ENCODE measurements around the gene ZFR. TPM values are rescaled to one million over a fixed set of nuclear protein-coding genes. Genes with fewer than 3 reads are reported as not detected.

The ZFR gene
- total RNA-seq, 1 experiment from 2014 or later, result 62.4 TPM

GRCh38 chr5:32455311-32455710, 10.8 kb upstream of the ZFR start:
- H2AK5ac ChIP-seq (ENCODE audit: insufficient read length, low read length), result no peak overlapping the region
- no peaks in the 10 kb centered on the region for H3K4me1 Mint-ChIP-seq
- H3K27me3 Mint-ChIP-seq (ENCODE audit: low read depth), result peaks cover 3% of the 10 kb centered on the region
- no CpG with 5 or more reads among the region's 6 CpGs for WGBS (ENCODE audit: extremely low coverage, insufficient read length, low lambda C conversion rate)
- no peak overlapping the region for H4K5ac ChIP-seq (ENCODE audit: insufficient read length, low read depth, low read length)
- H3K14ac ChIP-seq (ENCODE audit: insufficient read depth, low read length), result no peak overlapping the region
- peaks cover 0 to 4% (median 4%) of the 10 kb centered on the region in 3 experiments; a peak in 3 of 7 replicates for H3K36me3 Mint-ChIP-seq (ENCODE audit: insufficient read depth in 1 of 3, low read depth in 3 of 3)
- no peak overlapping the region for H3K4ac ChIP-seq (ENCODE audit: low read depth, low read length)
- no peak overlapping the region for H2BK20ac ChIP-seq (ENCODE audit: low read depth, low read length, poor library complexity, severe bottlenecking)
- no peaks in the 10 kb centered on the region for H3K4me1 ChIP-seq (ENCODE audit: insufficient read depth, low read length)
- H4K20me1 ChIP-seq (ENCODE audit: control insufficient read depth, insufficient read depth, insufficient read length), result no peaks in the 10 kb centered on the region
- no peaks in the 10 kb centered on the region for H3K79me2 ChIP-seq (ENCODE audit: insufficient read depth, low read length)
- no peak overlapping the region for H2BK120ac ChIP-seq (ENCODE audit: low read depth, low read length, poor library complexity, severe bottlenecking)
- H2BK12ac ChIP-seq (ENCODE audit: insufficient read length, low read depth, low read length), result no peak overlapping the region
- H3K27ac ChIP-seq (ENCODE audit: insufficient read length, low read depth, low read length), result no peak overlapping the region
- H3K27ac Mint-ChIP-seq, result no peak overlapping the region
- H4K91ac ChIP-seq (ENCODE audit: insufficient read length, low read depth, low read length), result no peak overlapping the region
- H2BK15ac ChIP-seq (ENCODE audit: low read depth, low read length), result no peak overlapping the region
- no peaks in the 10 kb centered on the region for H3K27me3 ChIP-seq (ENCODE audit: insufficient read depth, low read length)
- no peak overlapping the region for H3K4me2 ChIP-seq (ENCODE audit: insufficient read depth, insufficient read length, low read length)
- H3K23ac ChIP-seq (ENCODE audit: insufficient read length, low read depth, low read length), result no peak overlapping the region
- peaks cover 5 to 6% of the 10 kb centered on the region in 2 experiments; a peak in 4 of 5 replicates for H3K9me3 Mint-ChIP-seq
- no peak overlapping the region for H2BK5ac ChIP-seq (ENCODE audit: insufficient read length, low read length)
- no peaks in the 10 kb centered on the region for H3K79me1 ChIP-seq (ENCODE audit: insufficient read depth, low read depth, low read length, poor library complexity, severe bottlenecking)
- H3K9ac ChIP-seq (ENCODE audit: extremely low read depth, insufficient read length, low read length), result no peak overlapping the region
- DNase-seq, result no peak
- H3K56ac ChIP-seq (ENCODE audit: insufficient read length, low read depth, low read length), result no peak overlapping the region
- H3K4me3 Mint-ChIP-seq, result no peak overlapping the region
- H2AFZ ChIP-seq (ENCODE audit: low read length), result no peak overlapping the region
- H4K8ac ChIP-seq (replicated peaks; ENCODE audit: insufficient read length, low read depth, low read length), result no peak overlapping the region
- H3K23me2 ChIP-seq (ENCODE audit: insufficient read length, low read depth, low read length, poor library complexity, severe bottlenecking), result no peaks in the 10 kb centered on the region
- no peak overlapping the region for H3T11ph ChIP-seq (ENCODE audit: low read length)
- no peak for TF ChIP-seq CTCF (conservative IDR thresholded peaks at IDR 0.05)
- H3K18ac ChIP-seq (ENCODE audit: insufficient read length, low read depth, low read length), result no peak overlapping the region
- H3K9me3 ChIP-seq (ENCODE audit: control insufficient read depth, low read depth, low read length), result no peaks in the 10 kb centered on the region
